GM12874 (cell line): Measurements from ENCODE around the gene PTTG1IP2.

Source experiments
- TF ChIP-seq, protein P1 (sequence below): IDR thresholded peaks from 2 replicates; pipeline ENCODE4 v1.5.1; 2011; ENCODE audit warnings: low read depth, mild to moderate bottlenecking, control low read depth, low read length, moderate library complexity; ENCODE audit not compliant: insufficient read depth

Gene PTTG1IP2

DNA sequence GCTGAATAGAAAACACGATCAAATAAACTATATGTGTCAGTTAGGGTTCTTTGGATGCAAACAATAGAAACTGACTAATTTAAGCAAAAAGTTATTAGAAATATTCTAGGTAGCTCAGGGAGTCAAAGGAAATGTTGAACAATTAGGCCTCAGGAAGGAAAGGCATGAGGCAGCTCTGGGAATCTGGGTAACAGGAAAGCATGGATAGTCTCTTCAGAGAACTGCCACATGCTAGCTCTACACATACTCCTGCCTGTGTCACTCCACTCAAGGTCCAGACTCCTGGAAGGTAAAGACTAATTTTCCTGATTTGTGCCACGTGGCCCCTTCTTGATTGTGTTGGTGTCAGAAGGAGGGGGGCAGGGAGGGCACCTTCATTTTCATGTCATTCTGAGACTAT, 23.8 kb upstream of the PTTG1IP2 start:
- TF ChIP-seq, protein P1, sequence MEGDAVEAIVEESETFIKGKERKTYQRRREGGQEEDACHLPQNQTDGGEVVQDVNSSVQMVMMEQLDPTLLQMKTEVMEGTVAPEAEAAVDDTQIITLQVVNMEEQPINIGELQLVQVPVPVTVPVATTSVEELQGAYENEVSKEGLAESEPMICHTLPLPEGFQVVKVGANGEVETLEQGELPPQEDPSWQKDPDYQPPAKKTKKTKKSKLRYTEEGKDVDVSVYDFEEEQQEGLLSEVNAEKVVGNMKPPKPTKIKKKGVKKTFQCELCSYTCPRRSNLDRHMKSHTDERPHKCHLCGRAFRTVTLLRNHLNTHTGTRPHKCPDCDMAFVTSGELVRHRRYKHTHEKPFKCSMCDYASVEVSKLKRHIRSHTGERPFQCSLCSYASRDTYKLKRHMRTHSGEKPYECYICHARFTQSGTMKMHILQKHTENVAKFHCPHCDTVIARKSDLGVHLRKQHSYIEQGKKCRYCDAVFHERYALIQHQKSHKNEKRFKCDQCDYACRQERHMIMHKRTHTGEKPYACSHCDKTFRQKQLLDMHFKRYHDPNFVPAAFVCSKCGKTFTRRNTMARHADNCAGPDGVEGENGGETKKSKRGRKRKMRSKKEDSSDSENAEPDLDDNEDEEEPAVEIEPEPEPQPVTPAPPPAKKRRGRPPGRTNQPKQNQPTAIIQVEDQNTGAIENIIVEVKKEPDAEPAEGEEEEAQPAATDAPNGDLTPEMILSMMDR = no peak

DNA sequence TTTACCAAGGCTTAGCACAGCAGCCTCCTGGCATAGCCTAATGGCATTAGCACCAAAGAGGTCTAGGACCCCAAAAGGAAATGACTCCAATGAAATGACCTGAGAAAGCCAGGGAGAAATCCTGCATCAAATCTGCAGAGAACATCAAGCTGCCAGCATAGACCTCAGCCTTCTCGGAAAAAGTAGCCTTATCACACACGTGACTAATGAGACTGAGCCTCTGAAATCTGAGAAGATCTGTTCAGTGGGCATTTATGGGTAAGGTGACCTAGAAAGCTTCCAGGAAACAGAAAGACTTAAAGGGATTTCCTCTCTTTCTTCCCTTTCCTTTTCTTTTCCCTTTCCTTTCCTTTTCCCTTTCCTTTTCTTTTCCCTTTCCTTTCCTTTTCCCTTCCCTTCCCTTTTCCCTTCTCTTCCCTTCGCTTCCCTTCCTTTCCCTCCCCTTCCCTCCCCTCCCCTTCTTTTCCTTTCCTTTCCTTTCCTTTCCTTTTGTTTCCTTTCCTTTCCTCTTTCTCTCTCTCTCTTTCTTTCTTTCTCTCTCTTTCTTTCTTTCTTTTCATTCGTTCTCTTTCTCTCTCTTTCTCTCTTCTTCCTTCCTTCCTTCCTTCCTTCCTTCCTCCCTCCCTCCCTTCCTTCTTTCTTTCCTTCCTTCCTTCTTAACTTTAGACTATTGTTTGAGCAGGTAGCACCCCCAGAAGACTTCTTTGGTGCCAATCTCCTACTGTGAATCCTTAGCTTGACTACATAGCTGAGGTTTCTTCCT, 23.1 kb upstream of the PTTG1IP2 start:
- TF ChIP-seq, protein P1 = no peak

DNA sequence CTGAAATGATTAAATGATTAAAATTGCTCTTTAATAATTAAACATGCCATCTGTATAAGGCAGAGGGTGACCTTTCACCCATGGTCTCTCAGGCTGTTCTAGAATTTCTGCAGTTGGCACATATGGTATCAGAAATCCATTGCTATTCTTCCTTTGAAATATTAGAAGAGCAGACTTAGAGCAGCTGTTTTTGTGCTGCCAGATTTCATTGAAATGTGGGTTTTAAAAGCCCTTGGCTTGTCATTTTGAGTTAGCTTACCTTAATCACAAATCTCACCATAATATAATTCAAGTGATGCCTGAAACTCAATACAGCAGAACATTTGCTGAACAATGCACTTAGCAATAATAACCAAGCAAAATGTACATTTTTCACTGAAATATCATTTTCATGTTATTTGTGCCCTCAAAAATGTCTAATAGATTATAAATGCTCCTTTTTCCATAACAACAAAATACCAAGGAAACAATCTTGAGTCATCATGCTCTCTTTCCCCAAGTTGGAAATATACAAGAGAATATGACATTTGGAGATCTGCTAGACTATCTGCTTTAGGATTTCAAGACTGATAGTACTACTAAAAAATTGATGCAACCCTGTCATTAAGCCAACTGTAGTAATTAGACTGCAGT, 16.1 kb upstream of the PTTG1IP2 start:
- TF ChIP-seq, protein P1 = no peak

DNA sequence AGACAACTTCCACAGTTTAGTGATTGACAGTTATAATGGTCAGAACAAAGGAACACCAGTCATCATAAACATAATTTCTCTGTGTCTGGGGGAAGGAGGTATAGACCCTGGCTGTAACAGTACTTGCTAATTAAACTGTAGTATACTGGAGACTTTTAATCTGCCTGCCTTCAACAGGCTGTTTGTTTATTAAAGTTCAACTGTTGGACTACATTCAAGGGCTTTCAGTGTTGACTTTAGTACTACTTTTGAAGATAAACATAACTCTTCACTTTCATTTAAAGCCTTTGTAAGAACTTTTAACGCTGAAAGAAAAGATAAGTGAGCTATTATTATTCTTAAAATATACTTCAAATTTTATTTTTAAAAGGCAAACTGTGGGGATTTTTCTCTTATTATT, 15.5 kb upstream of the PTTG1IP2 start:
- TF ChIP-seq, protein P1 = no peak

DNA sequence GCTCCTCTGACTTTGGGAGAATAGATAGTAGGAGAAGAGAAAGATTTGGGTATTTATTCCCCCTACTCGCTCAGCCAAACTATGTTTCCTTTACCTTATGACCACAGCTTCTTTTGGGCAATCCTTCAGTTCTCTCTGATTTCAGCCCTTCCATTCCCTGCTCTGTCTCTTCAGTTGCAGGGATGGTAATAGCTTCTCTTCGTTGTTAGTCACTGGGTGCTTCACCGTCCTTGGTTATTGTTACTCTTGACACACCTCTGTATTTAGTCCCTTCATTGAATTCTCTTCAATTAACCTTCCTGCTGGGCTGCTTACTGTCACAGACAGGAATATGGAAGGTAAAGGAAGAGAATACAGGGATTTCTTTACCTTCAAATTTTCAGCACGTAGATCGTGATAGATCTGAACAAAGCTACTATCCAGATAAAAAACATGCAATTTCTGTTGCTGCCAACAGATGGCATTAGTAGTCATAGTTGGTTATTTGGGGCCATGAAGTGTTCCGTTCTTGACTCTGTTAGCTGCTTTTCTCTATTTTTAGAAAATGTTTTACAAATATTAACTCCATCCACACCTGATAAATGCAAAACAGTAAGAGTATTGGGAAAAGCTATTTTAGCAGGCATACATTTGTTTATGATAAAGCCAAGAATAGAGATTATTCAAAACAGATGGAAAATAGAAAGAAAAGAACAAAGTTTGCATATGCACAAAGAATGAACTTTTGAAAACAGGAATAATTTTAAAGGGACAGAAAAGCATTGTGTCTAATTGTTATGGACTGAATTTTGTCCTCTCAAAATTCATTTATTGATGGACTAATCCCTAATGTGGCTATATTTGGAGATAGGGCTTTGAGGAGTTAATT, 14.0 kb upstream of the PTTG1IP2 start:
- TF ChIP-seq, protein P1 = peak; percentile 57; the same call in 1 of the 2 replicates

DNA sequence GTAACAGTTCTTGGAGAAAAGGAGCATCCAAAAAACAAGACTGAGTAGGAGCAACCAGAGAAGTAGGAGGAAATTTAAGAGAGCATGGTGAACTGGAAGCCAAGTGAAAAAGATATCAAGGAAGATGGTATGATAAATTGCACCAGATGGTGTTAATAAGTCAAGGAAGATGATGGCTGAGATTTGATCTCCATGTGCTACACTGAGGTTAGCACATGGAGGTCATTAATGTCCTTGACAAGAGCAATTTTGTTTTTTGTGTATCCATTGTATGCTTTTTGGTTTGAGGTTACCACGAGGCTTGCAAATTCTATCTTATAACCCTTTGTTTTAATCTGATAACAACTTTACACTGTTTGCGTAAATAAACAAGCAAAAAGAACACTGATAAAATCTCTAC, 11.3 kb upstream of the PTTG1IP2 start:
- TF ChIP-seq, protein P1 = no peak

DNA sequence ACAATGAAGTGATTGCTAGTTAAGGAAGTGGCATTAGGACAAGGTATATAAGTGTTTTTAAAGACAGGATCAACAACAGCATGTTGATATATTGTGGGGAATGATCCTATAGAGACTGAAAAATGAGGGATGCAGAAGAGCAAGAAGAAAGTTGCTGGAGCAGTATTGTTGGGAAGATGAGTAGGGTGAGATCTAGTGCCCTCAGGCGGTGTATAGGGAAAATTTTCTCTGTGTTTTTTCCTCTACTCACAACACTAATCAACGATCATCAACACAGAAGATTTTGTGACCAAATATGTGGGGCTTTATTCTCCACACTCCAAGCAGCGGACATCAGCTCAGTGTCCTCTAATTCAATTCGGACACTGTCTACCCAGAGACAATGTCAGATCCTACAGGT, 9.6 kb upstream of the PTTG1IP2 start:
- TF ChIP-seq, protein P1 = 0 out of 2 replicates have a peak, but pooled peaks have one; percentile 13
